A549 (cell line): ENCODE data around the gene RNF144A. TPM values are rescaled to one million over a fixed set of nuclear protein-coding genes. Genes with fewer than 3 reads are reported as not detected.

Source experiments
- ATAC-seq, 2 experiments: fragments of 200-7000 bp in 1 of 2; fragments of >200 bp in 1 of 2; cut with Nextera tagmentation in 1 of 2; cut with Tn5 transposase in 1 of 2; 3 replicates each; pipeline versions ENCODE4 v1.8.0 to v1.9.1; 2018 to 2020; ENCODE audit warnings: mild to moderate bottlenecking in 1 of 2, moderate library complexity in 1 of 2
- CTCF ChIA-PET: fragments of 300-600 bp; sonication (Branson Sonifier 250); formaldehyde crosslinking; extraction: SDS; loops from one replicate; lab custom pipeline; 2021; ENCODE audit warnings: antibody characterized with exemption, inconsistent platforms; lab: Yijun Ruan, JAX
- POLR2A ChIA-PET: fragments of 350-600 bp; formaldehyde crosslinking; extraction: SDS; loops from one replicate; lab custom pipeline; 2021; ENCODE audit warnings: antibody characterized with exemption, inconsistent platforms; lab: Yijun Ruan, JAX
- DNase-seq, 2 experiments: peaks; one replicate each; pipeline versions ENCODE4 v3.0.0 to v3.0.0-alpha.2; 2011 to 2016; ENCODE audit warnings: low read depth in 1 of 2, low spot score in 1 of 2
- FAIRE-seq: peaks from 2 replicates; lab custom pipeline; 2011; peaks lifted over from hg19 to GRCh38; lab: Jason Lieb, UNC
- H3K27ac ChIP-seq, 2 experiments: fragments of >200 bp; sonication (Bioruptor Twin); formaldehyde crosslinking; 3 replicates each; pipeline ENCODE4 v1.5.1; 2016 to 2017
- H3K4me1 ChIP-seq: fragments of >200 bp; sonication (Bioruptor Twin); formaldehyde crosslinking; 3 replicates; pipeline ENCODE4 v1.6.1; 2016
- H3K4me2 ChIP-seq: fragments of >200 bp; sonication (Bioruptor Twin); formaldehyde crosslinking; 3 replicates; pipeline ENCODE4 v1.6.1; 2016
- H3K4me3 ChIP-seq: fragments of >200 bp; sonication (Bioruptor Twin); formaldehyde crosslinking; 3 replicates; pipeline ENCODE4 v1.5.1; 2016
- H3K9me3 ChIP-seq: fragments of >200 bp; sonication (Bioruptor Twin); formaldehyde crosslinking; 3 replicates; pipeline ENCODE4 v1.6.1; 2016
- BHLHE40 ChIP-seq: IDR thresholded peaks from 2 replicates; pipeline ENCODE4 v1.6.1; 2012; ENCODE audit warnings: low read depth, low read length, inconsistent platforms
- CHD4 ChIP-seq: fragments of 200-600 bp; sonication (generic); IDR thresholded peaks from 2 replicates; pipeline ENCODE4 v1.6.1; 2016; ENCODE audit warnings: antibody characterized with exemption, mild to moderate bottlenecking, borderline replicate concordance
- EHF ChIP-seq: fragments of 250-450 bp; sonication (Bioruptor Pico); IDR thresholded peaks from 2 replicates; pipeline ENCODE4 v1.5.0; 2020; ENCODE audit warnings: mild to moderate bottlenecking
- FOSB ChIP-seq: fragments of 250-450 bp; sonication (Bioruptor Pico); IDR thresholded peaks from 2 replicates; pipeline ENCODE4 v1.5.0; 2020; ENCODE audit warnings: mild to moderate bottlenecking, moderate library complexity
- FOSL2 ChIP-seq, 2 experiments: fragments of 450-650 bp in 1 of 2; fragments of >200 bp in 1 of 2; sonication (Bioruptor Twin) in 1 of 2; formaldehyde crosslinking; IDR thresholded peaks; 2 replicates each; pipeline versions ENCODE4 v1.5.0 to v1.6.1; 2016 to 2020; ENCODE audit warnings: mild to moderate bottlenecking in 1 of 2, moderate library complexity in 1 of 2
- GATA3 ChIP-seq: IDR thresholded peaks from 2 replicates; pipeline ENCODE4 v1.6.1; 2012; ENCODE audit warnings: borderline replicate concordance
- HEYL ChIP-seq: fragments of 250-450 bp; sonication (Bioruptor Pico); IDR thresholded peaks from 2 replicates; pipeline ENCODE4 v1.8.0; 2021; ENCODE audit warnings: mild to moderate bottlenecking, moderate library complexity
- HOXB13 ChIP-seq: fragments of 250-450 bp; sonication (Bioruptor Pico); IDR thresholded peaks from 2 replicates; pipeline ENCODE4 v1.5.0; 2020; ENCODE audit warnings: low read depth, mild to moderate bottlenecking, moderate library complexity
- KDM5A ChIP-seq: fragments of 200-600 bp; sonication (generic); IDR thresholded peaks from 2 replicates; pipeline ENCODE4 v1.6.1; 2016; ENCODE audit warnings: antibody characterized with exemption, mild to moderate bottlenecking
- MAX ChIP-seq: IDR thresholded peaks from 2 replicates; pipeline ENCODE4 v1.6.1; 2012
- MAZ ChIP-seq: fragments of 150-350 bp; IDR thresholded peaks from 2 replicates; pipeline ENCODE4 v1.6.1; 2014; ENCODE audit warnings: antibody characterized with exemption, low read depth, low read length, borderline replicate concordance
- NPAS2 ChIP-seq: fragments of 250-450 bp; sonication (Bioruptor Pico); IDR thresholded peaks from 2 replicates; pipeline ENCODE4 v1.8.0; 2022; ENCODE audit warnings: mild to moderate bottlenecking, moderate library complexity, borderline replicate concordance
- NR3C1 ChIP-seq: fragments of >200 bp; sonication (Bioruptor Twin); formaldehyde crosslinking; IDR thresholded peaks from 3 replicates; pipeline ENCODE4 v1.6.1; 2017
- PBX3 ChIP-seq: IDR thresholded peaks from 2 replicates; pipeline ENCODE4 v1.6.1; 2012
- PHF8 ChIP-seq: fragments of 200-600 bp; sonication (generic); IDR thresholded peaks from 2 replicates; pipeline ENCODE4 v1.6.1; 2016; ENCODE audit warnings: low read depth, mild to moderate bottlenecking, antibody characterized with exemption, moderate library complexity, borderline replicate concordance
- POLR2AphosphoS2 ChIP-seq: conservative IDR thresholded peaks from 2 replicates; pipeline ENCODE4 v1.6.1; 2012; ENCODE audit warnings: low read length, improper control_type of control experiment, inconsistent platforms
- RAD21 ChIP-seq, 2 experiments: fragments of >200 bp in 1 of 2; sonication (Bioruptor Twin) in 1 of 2; formaldehyde crosslinking in 1 of 2; IDR thresholded peaks in 1 of 2; conservative IDR thresholded peaks in 1 of 2; 2 replicates in 1 of 2; 3 replicates in 1 of 2; pipeline ENCODE4 v1.6.1; 2012 to 2018; ENCODE audit warnings: inconsistent platforms in 1 of 2
- TFCP2L1 ChIP-seq: fragments of 250-450 bp; sonication (Bioruptor Pico); IDR thresholded peaks from 2 replicates; pipeline ENCODE4 v1.5.0; 2021; ENCODE audit warnings: mild to moderate bottlenecking
- ZNF302 ChIP-seq: fragments of 250-450 bp; sonication (Bioruptor Pico); IDR thresholded peaks from 2 replicates; pipeline ENCODE4 v1.9.0; 2021; ENCODE audit warnings: inconsistent platforms, mild to moderate bottlenecking, moderate library complexity
- ZSCAN20 ChIP-seq: fragments of 250-450 bp; sonication (Bioruptor Pico); IDR thresholded peaks from 2 replicates; pipeline ENCODE4 v1.8.0; 2022; ENCODE audit warnings: mild to moderate bottlenecking, moderate library complexity
- WGBS: methylation state at CpG from one replicate; pipeline ENCODE4 v1.1.6; 2017; ENCODE audit errors: missing lambda C conversion rate; 5-methylcytosine and 5-hydroxymethylcytosine counted together
- polyA plus RNA-seq, 4 experiments: library from polyadenylated mRNA; depleted of rRNA in 3 of 4; stranded (reverse); fragments of >200 nt; fragmentation: RNase III in 1 of 4; extraction: RNeasy Plus Mini Kit Qiagen cat#74134 plus additional on column Dnase treatment in 1 of 4; gene quantifications; 2 replicates in 3 of 4; 3 replicates in 1 of 4; pipeline ENCODE4 v1.2.3, GENCODE V29; 2011 to 2017
- TF ChIP-seq, protein P1 (sequence below): fragments of >200 bp; sonication (Bioruptor Twin); formaldehyde crosslinking; IDR thresholded peaks from 3 replicates; pipeline ENCODE4 v1.6.1; 2016
- TF ChIP-seq, protein P2 (sequence below): fragments of 150-350 bp; IDR thresholded peaks from 2 replicates; pipeline ENCODE4 v1.6.1; 2014; ENCODE audit warnings: low read depth, mild to moderate bottlenecking, low read length
- TF ChIP-seq, protein P3 (sequence below): fragments of >200 bp; sonication (Bioruptor Twin); formaldehyde crosslinking; IDR thresholded peaks from 2 replicates; pipeline ENCODE4 v1.6.1; 2016
- TF ChIP-seq, protein P4 (sequence below): fragments of 250-450 bp; sonication (Bioruptor Pico); IDR thresholded peaks from 2 replicates; pipeline ENCODE4 v1.5.0; 2021; ENCODE audit warnings: mild to moderate bottlenecking, moderate library complexity, borderline replicate concordance
- TF ChIP-seq, protein P5 (sequence below): IDR thresholded peaks from 2 replicates; pipeline ENCODE4 v1.6.1; 2012; ENCODE audit warnings: low read depth, borderline replicate concordance

RNF144A gene
- polyA plus RNA-seq, 2 of the 4 experiments (the other 2 are of a cell fraction): 4.4 to 9.6 TPM

- POLR2A ChIA-PET: no interaction called here
- ATAC-seq (no peak), FAIRE-seq (no peak), DNase-seq (no peak)
- Histone ChIP-seq H3K4me1 (no peaks in the 10 kb centered on the region), H3K9me3 (no peaks in the 10 kb centered on the region), H3K4me3 (no peak overlapping the region), H3K27ac (no peak overlapping the region), H3K4me2 (no peak overlapping the region)
- TF ChIP-seq BHLHE40: no peak
- TF ChIP-seq, protein P1, sequence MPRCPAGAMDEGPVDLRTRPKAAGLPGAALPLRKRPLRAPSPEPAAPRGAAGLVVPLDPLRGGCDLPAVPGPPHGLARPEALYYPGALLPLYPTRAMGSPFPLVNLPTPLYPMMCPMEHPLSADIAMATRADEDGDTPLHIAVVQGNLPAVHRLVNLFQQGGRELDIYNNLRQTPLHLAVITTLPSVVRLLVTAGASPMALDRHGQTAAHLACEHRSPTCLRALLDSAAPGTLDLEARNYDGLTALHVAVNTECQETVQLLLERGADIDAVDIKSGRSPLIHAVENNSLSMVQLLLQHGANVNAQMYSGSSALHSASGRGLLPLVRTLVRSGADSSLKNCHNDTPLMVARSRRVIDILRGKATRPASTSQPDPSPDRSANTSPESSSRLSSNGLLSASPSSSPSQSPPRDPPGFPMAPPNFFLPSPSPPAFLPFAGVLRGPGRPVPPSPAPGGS: no peak
- TF ChIP-seq NPAS2 (CRISPR knock-in tag): no peak
- no peak for TF ChIP-seq MAZ
- TF ChIP-seq TFCP2L1 (CRISPR knock-in tag): no peak
- no peak for TF ChIP-seq FOSL2 (IDR thresholded peaks at IDR 0.05)
- no peak for TF ChIP-seq FOSL2 (CRISPR knock-in tag; IDR thresholded peaks at IDR 0.05)
- no peak for TF ChIP-seq NR3C1
- no peak for TF ChIP-seq POLR2AphosphoS2
- TF ChIP-seq HEYL (CRISPR knock-in tag): no peak
- TF ChIP-seq, protein P2, sequence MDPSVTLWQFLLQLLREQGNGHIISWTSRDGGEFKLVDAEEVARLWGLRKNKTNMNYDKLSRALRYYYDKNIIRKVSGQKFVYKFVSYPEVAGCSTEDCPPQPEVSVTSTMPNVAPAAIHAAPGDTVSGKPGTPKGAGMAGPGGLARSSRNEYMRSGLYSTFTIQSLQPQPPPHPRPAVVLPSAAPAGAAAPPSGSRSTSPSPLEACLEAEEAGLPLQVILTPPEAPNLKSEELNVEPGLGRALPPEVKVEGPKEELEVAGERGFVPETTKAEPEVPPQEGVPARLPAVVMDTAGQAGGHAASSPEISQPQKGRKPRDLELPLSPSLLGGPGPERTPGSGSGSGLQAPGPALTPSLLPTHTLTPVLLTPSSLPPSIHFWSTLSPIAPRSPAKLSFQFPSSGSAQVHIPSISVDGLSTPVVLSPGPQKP: no peak
- TF ChIP-seq, protein P3, sequence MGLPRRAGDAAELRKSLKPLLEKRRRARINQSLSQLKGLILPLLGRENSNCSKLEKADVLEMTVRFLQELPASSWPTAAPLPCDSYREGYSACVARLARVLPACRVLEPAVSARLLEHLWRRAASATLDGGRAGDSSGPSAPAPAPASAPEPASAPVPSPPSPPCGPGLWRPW: no peak
- TF ChIP-seq, protein P4, sequence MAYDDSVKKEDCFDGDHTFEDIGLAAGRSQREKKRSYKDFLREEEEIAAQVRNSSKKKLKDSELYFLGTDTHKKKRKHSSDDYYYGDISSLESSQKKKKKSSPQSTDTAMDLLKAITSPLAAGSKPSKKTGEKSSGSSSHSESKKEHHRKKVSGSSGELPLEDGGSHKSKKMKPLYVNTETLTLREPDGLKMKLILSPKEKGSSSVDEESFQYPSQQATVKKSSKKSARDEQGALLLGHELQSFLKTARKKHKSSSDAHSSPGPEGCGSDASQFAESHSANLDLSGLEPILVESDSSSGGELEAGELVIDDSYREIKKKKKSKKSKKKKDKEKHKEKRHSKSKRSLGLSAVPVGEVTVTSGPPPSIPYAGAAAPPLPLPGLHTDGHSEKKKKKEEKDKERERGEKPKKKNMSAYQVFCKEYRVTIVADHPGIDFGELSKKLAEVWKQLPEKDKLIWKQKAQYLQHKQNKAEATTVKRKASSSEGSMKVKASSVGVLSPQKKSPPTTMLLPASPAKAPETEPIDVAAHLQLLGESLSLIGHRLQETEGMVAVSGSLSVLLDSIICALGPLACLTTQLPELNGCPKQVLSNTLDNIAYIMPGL (CRISPR knock-in tag): no peak
- TF ChIP-seq, protein P5, sequence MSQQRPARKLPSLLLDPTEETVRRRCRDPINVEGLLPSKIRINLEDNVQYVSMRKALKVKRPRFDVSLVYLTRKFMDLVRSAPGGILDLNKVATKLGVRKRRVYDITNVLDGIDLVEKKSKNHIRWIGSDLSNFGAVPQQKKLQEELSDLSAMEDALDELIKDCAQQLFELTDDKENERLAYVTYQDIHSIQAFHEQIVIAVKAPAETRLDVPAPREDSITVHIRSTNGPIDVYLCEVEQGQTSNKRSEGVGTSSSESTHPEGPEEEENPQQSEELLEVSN: no peak
- no peak for TF ChIP-seq KDM5A
- no peak for TF ChIP-seq PHF8
- TF ChIP-seq MAX: no peak
- no peak for TF ChIP-seq ZNF302 (CRISPR knock-in tag)
- TF ChIP-seq FOSB (CRISPR knock-in tag): no peak
- WGBS: 76% methylated on average over 10 of the region's 10 CpGs
- CTCF ChIA-PET: interaction anchor here (0.8 to 1.4 kb wide), 2 partner anchors 23 to 75 kb away, joined by 4 to 5 read pairs; no protein-coding TSS in a partner anchor
Measured at GRCh38 chr2:6968319-6969100, 51.3 kb downstream of the RNF144A start.

- DNase-seq (no peak), FAIRE-seq (no peak), ATAC-seq (no peak)
- Histone ChIP-seq H3K4me1 (peaks cover under 1% of the 10 kb centered on the region; the same call in 1 of the 3 replicates), H3K4me2 (no peak overlapping the region), H3K27ac (no peak overlapping the region), H3K4me3 (no peak overlapping the region), H3K9me3 (no peaks in the 10 kb centered on the region)
- ChIA-PET POLR2A (no interaction called here), CTCF (no interaction called here)
- 53% methylated on average over 1 of the region's 1 CpG for WGBS
- TF ChIP-seq PHF8 (no peak), CHD4 (no peak), PBX3 (no peak), GATA3 (no peak), RAD21 (conservative IDR thresholded peaks at IDR 0.05 in 1 of 2, IDR thresholded peaks at IDR 0.05 in 1 of 2) (no peak), MAZ (no peak), ZSCAN20 (CRISPR knock-in tag) (no peak), HOXB13 (CRISPR knock-in tag) (no peak), POLR2AphosphoS2 (no peak), HEYL (CRISPR knock-in tag) (no peak), EHF (CRISPR knock-in tag) (no peak), FOSB (CRISPR knock-in tag) (no peak)
- TF ChIP-seq, protein P3: no peak
- TF ChIP-seq, protein P5: no peak
- TF ChIP-seq, protein P1: no peak
Measured at GRCh38 chr2:6970551-6970950, 53.3 kb downstream of the RNF144A start.
